Fibroblast of the conjunctiva (primary cell): ENCODE data around the gene BMAL2.

Experiments
- DNase-seq: peaks from one replicate; pipeline ENCODE4 v3.0.0-alpha.2; 2010; ENCODE audit warnings: low read depth

Gene BMAL2

DNA sequence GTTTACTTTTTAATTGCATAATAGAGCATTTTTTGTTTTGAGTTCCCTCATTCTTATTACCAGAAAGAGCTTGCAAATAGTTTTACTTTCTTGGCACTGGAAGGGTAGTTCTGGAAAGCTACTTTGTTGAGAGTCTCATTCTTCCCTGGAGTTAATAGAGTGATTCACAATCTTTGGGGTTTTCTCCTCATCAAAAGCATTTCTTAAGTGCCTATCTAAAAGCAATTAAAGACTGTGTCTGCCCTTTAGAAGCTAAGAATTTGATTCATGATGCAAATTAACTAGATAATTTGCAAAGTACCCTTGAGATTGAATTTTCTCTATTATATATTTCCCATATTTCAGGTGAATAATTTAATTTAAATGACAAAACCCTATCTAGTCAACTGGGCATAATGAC, 8.1 kb upstream of the BMAL2 start:
- no peak for DNase-seq

DNA sequence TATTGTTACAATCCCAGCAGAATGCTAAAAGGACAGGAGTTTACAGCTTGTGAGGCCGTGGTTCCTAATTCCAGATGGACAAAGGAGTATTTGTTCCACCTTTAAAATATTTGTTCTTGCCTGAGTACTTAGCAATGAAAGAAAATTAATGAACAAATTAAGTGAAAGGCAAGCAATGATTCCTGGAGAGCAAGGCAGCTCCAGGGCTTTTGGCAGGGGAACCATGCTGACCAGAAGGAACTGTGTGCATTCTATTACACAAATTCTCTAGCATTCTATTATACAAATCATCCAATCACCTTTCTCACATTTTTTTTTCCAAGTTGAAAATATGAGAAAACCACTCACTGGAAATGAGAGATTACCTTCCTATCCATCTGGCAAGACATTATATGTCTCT, 1.8 kb upstream of the BMAL2 start:
- DNase-seq, result no peak

DNA sequence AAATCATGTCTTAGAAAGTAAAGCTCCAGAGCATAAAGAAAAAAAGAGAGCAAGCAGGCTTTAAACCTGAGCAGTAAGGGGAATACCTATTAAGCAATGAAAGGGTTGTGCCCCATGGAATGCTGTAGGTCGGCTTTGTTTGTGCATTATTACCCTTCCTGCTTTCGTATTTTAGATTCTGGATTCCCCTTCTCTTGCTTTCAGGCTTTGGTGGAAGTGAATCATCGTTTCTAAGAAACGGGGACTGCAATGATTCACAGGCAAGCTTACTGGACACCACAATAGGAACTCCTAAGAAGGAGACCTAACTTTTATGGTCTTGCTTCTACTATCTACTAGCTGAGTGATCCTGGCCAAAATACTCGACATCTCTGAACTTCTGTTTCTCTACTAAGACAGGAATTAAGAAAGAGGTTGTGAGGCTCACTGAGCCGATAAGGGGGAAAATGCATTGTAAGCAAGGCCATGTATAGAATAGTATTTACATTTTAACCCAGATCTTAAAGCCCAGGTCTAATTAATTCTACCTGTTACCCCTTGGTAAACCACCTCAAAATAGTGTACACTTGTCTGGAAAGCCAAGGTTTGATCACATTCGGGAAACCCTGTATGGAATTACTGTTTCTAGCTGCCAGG, 1.2 kb upstream of the BMAL2 start:
- peak; percentile 76 for DNase-seq

DNA sequence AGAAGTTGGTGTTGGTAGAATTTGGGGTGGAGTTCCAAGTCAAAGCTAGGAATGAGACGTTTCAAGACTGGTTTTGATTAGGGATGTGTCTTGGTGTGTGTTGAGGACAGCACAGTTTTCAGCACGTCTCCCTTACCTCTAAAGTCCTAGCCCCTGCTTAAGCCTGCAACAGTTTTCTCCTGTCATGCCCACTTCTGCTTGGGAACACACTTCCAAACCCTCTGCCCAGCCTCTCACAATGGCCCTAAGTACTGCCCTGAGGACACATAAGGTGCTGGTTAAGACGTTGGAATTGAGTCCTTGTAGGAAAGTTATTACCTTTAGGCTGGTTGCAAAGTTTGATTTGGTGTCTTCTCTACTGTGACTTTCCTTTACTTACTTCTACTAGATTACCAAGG, 710 bp upstream of the BMAL2 start:
- DNase-seq, result no peak

DNA sequence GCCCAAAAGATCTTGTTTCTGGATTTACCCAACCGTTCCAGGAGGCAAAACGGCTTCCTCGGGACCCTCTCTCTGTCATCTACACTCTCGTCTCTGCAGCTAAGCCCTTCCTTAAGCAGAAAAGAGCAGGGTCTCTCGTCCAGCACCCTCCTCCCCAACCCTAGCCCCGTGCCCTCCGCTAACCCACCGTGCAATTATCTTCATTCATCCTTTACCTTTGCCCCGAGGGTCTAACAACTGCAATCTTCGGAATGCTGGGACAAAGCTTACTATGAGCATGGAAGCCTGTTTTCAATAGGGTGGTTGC, 276 bp upstream of the BMAL2 start:
- DNase-seq, result no peak

DNA sequence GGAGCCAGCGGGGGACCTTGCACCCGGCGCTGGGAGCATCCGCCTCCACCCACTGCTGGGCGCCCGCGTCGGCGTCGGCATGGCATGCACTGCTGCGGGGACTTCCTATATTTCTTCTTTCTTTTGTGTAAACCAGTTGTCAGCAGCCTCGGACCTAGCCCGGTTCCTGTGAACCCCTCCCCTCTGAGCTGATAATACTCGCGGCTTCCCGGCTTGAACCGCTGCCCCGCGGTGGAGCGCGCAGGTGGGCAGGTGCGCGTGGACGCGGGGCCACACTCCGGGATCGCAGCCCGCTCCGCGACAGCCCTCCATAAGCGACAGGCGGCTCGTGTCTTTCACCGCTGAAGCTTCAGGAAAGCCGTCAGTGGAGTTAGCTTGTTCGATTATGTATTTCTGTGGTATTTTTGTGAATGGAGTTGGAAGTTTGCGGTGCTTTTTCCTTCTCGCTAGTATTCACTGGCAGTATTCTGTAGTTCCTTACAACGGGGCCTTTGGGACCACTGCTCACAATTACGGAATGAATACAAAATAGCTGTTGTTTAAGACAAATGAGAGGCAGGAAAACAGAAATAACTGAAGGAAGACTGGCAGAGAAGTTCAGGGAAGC, 870 bp downstream of the BMAL2 start:
- no peak for DNase-seq

DNA sequence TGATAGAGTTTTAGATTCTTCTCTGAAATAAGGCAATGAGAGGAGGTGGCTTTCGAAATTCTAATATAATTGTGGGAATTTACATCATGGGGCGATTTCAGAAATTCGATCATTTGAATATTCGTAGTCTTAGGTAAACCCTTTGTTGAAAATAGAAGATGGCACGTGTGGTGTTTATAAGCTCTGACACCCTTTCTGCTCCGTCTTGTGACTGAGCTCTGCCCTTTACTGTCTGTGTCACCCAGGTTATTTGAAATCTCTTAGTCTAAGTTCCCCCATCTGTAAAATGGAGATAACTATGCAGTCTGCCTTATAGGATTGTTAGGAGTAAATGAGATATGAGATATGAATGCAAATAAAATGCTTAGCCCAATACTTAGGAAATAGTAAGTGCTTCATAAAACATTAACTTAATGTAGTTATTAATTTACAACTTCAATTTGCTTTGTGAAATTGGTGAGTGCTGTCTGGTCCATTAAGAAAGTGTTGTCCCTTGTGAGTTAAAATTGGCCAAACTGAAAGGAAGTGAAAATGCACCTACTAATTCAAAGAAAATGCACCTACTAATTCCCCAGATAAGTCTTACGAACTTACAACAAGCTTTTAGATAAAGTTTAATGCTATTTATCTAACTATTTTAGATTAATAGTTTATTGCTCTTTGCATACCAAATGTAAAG, 1.5 kb downstream of the BMAL2 start:
- DNase-seq, result no peak

DNA sequence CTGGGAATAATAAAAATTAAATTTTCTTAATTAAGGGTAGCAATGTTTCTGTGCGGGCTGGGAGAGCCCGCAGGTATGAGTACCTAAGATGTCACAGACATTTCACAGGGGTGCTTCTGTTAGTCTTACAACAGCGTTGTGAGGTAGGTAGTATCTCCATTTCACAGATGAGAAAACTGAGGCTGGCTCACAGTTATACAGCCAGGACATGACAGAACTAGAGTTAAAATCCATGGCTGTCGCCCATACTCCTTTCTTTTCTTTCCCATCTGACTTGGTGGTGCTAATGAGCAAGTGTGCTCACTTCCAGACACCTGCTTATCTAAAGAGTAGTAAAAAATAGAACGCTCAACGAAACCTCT, 2.1 kb downstream of the BMAL2 start:
- DNase-seq, result no peak

DNA sequence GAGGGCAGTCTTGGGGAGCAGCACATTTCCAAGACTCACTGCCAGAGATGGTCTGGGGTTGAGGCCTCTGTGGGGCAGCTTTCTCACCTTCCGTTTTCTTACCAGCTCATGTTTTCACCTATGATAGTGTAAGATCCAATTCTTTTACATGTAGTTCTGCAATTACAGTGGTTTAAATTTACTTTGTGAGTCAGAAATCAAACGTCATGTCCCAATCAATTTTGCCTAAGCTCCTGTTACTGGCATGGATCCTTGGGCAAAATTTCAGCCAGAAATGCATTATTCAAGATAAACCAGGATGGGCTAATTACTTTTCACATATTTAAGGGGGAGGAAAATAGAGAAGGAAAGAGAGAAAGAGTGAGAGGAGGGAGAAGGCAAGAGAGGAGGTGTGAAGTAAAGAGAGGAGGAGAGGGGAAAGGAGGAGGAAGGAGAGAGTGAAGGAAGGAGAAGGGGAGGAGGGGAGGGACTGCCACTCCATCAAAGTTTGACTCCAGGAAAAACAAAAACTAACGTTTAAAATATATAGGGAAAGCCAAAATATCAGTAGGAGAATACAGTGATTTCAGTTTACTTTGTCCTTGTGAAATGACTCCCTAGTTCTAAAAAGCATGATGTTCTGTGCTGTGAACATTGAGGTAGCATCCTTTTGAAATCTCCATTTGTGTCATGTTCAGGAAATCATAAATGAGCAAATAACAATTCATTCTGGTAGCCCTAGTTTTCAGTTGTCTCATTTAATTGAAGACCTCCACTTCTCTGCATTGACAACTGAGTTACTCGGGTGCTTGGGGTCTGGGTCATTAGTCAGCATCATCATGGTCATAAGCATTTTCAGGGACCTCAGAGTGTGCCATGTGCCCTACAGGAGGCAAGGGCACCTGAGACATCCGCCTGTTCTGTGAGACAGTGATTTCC, 3.0 kb downstream of the BMAL2 start:
- no peak for DNase-seq

DNA sequence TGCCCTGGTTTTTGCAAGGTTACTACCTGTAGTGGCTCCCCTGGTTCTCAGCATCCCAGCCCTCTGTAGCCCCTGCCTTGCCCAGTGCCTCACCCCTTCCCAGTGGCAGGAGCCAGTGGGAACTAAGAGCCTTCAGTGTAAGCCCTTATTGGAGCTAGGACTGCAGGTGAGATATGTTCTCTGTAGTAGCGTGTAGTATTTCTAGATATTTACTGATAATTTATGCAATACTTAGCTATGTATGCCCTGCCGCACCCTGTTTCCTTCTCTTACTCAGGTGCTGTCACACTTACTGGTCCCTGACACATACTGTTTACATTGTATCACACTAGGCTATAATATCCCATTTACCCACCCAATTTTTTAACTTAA, 3.6 kb downstream of the BMAL2 start:
- no peak for DNase-seq

DNA sequence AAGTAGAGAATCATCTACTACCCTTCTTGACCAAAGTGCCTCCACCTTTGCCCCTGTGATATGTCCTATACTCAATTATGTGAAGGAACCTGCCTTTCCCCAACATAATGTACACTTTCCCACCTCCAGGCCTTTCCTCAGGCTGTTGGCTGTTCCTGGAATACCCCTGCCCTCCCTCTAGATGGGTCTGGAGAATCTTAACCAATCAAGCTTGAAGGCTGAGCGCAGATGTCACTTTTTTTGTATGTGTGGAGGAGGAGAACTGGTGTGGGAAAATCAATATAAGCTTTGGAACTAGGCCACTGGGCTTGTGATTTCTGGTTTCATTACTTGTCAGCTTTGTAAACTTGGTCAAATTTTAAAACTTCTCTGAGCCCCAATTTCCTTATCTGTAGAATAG, 4.7 kb downstream of the BMAL2 start:
- no peak for DNase-seq

DNA sequence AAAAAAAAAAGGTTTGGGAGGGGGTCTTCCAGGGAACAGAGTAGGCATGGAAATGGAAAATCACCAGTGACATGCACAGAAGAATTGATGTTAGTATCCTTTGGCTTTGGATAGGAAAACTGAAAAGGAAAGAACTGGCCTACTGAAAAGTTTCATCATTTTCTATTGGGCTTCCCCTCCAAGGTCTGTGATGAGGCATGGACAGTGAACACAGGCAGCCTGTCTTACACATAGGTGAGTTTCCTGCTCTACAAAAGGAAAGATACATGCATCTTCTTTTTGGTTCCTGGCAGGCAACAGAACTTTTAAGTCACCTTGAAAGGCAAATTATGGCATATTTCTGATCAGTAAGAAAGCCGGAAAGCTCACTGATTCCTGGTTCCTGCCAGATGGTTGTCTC, 5.8 kb downstream of the BMAL2 start:
- DNase-seq, result no peak

DNA sequence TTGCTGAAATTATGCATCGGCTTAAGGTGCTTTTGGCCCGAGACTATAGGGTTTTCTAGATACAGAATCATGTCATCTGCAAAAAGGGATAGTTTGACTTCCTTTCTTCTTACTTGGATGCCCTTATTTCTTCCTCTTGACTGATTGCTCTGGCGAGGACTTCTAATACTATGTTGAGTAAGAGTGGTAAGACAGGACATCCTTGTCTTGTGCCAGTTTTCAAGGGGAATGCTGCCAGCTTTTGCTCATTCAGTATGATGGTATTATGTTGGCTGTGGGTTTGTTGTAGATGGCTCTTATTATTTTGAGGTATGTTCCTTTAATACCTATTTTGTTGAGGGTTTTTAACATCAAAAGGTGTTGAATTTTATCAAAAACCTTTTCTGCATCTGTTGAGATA, 8.3 kb downstream of the BMAL2 start:
- no peak for DNase-seq

DNA sequence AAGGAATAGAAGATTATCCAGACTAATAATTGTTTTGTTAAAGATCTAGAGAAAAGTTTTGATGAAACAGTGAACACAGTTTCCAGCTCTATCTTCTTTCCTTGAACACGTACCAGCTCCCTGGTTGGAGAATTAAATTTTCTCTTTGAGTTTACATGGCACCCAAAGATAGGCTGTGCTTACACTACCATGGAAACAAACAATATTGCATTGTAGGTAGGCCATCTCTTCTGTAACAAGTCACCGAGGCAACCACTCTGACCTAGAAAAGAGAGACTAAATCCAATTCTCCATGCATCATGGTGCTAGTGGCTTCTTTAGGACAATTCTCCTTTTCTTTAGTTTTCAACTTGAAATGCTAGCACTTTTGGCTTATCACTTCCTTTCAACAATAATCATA, 9.9 kb downstream of the BMAL2 start:
- DNase-seq, result no peak

DNA sequence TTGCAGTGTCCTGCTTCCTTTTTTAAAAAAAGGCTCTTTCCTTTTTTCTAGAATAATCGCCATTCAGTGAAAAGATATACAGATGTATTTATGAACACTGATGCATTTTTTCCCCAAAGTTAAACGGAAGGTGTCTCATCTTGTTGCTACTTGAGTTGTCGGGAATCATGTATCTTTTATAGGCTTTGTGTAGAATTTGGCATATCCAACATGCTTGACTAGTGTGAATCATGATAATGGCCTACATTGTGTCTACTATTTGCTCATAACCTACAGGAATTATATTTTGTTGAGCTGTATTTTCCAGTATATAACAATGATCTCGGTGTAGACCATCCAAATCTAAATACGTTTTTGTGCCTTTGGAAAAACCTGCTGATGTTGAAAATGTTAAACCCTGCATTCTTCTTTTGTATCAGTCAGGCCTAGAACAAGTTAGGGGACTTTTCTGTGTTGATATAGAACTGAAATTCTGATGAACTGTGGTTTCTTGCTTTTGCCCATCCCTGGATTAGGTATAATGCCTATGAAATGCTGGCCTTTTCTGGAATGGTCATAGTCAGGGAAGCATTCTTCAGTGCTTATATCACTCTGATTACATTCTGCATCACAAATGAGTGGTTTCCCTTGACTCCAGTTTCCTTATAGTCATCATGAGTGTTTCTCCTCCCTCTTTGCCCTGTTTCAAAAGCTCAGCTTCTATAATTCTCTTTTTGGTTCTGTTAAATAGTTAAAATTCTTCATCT, 10.8 kb downstream of the BMAL2 start:
- peak; percentile 38 for DNase-seq

DNA sequence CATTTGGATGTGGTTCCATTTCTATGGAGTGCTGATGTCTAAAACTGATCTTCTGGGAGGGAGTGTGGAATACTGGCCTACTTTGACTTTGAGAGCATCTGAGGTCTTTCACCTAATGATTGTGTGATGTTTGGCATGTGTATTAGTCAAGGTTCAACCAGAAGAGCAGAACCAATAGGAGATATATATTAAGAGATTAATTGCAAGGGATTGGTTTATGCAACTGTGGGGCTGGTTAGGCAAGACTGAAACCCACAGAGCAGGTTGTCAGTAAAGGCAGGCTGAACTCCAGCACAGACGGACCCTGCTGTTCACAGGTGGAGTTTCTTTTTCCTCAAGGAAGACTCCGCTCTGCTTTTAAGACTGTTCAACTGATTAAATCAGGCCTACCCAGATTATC, 11.6 kb downstream of the BMAL2 start:
- DNase-seq, result no peak

DNA sequence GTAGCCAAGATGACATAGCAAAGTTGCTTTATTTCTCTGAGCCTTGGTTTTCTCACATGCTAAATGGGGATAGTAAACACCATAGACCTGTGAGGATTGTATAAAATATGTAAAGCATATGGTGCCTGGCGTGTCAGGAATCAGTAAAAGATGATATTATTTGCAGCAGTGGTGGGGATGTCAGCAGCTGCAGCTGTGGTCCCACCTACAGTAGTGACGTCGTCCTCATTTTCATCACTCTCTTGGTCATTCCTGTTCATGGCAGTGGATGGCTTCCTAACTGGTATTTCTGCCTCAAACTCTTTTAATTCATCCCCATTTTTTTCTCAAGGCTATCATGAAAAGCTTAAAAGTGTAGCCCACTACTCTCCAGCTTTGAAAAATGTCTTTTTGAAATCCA, 12.1 kb downstream of the BMAL2 start:
- DNase-seq, result no peak

DNA sequence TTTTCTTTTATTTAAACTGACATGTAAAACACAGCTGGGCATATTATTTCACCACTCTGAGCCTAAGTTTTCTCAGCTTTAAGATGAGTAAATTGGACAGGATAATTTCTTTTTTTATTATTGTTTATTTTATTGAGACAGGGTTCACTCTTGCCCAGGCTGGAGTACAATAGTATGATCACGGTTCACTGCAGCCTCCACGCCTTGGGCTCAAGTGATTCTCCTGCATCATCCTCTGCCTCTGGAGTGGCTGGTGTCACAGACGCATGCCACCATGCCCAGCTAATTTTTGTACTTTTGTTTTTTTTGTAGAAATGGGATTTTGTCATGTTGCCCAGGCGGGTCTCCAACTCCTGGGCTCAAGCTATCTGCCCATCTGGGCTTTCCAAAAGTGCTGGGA, 12.7 kb downstream of the BMAL2 start:
- no peak for DNase-seq

DNA sequence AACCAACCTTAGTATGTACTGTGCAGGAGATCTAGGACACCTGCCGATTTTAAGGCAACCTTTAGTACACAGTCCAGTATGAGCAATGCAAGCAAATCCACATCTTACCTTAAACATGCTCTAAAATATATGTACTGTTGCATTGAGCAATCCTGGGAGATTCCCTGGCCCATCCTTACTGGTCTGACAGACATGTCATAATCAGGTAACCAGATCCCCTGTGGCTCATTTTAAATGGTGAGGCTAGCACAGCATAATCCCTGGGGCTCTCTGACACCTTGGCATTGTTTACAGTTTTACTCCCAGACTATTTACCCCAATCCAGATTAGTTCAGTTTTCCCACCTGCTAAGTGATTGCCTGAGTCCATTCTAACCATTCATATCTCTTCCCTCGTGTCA, 15.1 kb downstream of the BMAL2 start:
- DNase-seq, result no peak

DNA sequence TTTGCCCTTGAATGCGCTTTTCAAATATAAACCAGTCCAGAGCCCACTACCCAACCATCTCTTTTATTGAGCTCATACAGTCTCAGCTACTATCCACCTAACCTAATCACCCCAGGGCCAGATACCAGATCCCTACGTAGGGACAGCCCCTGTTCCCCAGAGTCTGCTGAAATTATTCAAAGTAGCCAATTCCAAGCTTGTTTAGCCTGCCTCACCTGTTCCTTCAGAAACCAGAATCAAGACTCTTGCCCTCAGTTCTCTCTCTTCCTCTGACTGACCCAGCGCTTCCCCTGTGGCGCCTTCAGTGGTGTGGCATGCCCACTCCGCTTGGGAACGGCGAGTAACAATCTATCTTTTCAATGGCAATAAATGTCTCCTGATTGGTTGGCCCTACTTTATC, 18.8 kb downstream of the BMAL2 start:
- DNase-seq, result no peak

DNA sequence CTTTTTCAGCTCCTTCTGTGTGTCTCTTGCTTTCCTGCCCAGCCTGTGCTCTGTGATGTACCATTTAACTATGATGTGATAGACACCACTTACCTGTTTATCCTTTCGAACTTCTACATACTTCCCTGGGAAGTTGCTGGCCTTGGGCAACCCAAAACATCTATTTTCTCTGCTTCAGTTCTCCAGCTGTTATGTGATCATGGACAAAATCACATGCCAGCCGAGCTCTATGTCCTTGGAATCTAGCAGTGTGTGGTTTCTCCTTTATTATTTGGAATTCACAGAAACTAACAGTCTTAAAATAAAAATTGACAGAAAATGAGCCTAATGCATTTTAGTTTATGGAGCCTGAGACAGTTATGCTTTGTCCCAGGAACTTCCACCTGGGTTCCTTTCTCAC, 22.9 kb downstream of the BMAL2 start:
- DNase-seq, result no peak

DNA sequence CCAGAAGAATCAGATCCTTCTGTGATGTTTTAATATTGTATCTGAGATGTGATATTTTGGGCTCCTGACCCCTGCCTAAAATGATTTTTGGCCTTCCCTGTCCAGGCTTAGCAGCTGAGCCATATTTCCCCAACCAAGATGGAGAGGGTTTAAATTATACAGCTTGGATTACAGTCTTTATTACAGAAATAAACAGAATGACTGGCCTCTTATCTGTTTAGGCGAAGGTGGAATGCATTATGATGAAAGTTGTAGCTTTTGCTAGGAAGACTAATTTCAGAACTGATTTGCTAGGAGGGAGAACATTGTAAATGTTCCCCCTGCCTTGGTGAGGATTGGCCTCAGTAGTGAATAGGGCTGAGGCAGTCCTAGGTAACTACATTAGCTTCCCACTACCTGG, 23.3 kb downstream of the BMAL2 start:
- DNase-seq, result no peak
